ENCODE measurements around the gene PAX5. TPM values are rescaled to one million over a fixed set of nuclear protein-coding genes. Genes with fewer than 3 reads are reported as not detected.

The PAX5 gene
- total and polyA plus RNA-seq, 2 experiments from 2014 or later: not detected

DNA sequence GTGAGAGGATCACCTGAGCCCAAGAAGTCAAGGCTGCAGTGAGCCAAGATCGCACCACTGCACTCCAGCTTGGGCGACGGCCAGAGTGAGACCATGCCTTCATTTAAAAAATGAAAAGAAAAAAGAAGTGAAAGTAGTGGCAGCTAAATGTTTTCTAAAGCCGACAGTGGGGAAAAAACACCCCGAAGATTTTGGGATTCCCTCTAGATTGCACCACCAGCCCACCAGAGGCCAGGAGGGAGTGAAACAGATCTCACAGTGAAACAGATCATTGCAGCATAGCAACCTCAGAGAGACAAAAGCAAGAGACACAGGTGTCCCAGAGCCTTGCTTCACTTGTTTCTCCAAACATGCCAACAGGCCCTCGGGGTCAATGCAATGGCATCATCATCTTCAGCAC lies 156.8 kb downstream of the PAX5 start:
- H2AFZ ChIP-seq: no peak overlapping the region
- in situ Hi-C loops (cut with MboI): loop anchor here (10.0 kb wide), 1 partner anchor 458 kb away; no protein-coding TSS in a partner anchor
- H3K27ac ChIP-seq: no peak overlapping the region

GRCh38 chr9:36876056-36876455 lies 158.0 kb downstream of the PAX5 start:
- Histone ChIP-seq H2AFZ (no peak overlapping the region), H3K9me2 (ENCODE audit: insufficient read depth) (no peaks in the 10 kb centered on the region), H3K36me3 (ENCODE audit: low read depth) (no peaks in the 10 kb centered on the region), H3K9ac (no peak overlapping the region), H3K4me2 (ENCODE audit: unreplicated experiment) (no peak overlapping the region), H3K4me3 (no peak overlapping the region), H3K4me1 (ENCODE audit: insufficient read depth) (no peaks in the 10 kb centered on the region), H3K79me2 (ENCODE audit: insufficient read depth) (no peaks in the 10 kb centered on the region), H3F3A (ENCODE audit: insufficient read depth) (no peaks in the 10 kb centered on the region), H3K27ac (no peak overlapping the region), H3K9me3 (ENCODE audit: low read depth) (no peaks in the 10 kb centered on the region), H3K27me3 (replicated peaks; ENCODE audit: insufficient read depth) (peaks cover 31% of the 10 kb centered on the region), H4K20me1 (ENCODE audit: insufficient read depth) (no peaks in the 10 kb centered on the region)
- in situ Hi-C loops (cut with MboI): loop anchor here (10.0 kb wide), 1 partner anchor 459 kb away; no protein-coding TSS in a partner anchor
- no peak for DNase-seq
- 58 to 63% methylated on average over 4 of the region's 4 CpGs for WGBS, 2 experiments (ENCODE audit: low coverage in 1 of 2, low lambda C conversion rate in 2 of 2, missing lambda C conversion rate in 2 of 2)
- no peak for TF ChIP-seq EZH2 (IDR thresholded peaks at IDR 0.05; ENCODE audit: insufficient read depth, poor library complexity, severe bottlenecking)
- TF ChIP-seq EZH2phosphoT487 (IDR thresholded peaks at IDR 0.05; ENCODE audit: insufficient read depth, low read depth): no peak

More for the DNA sequence above, 156.8 kb downstream of the PAX5 start:
- H3K4me3 ChIP-seq: no peak overlapping the region
- H3F3A ChIP-seq (ENCODE audit: insufficient read depth): no peaks in the 10 kb centered on the region
- no peak for DNase-seq
- H3K79me2 ChIP-seq (ENCODE audit: insufficient read depth): no peaks in the 10 kb centered on the region
- no peaks in the 10 kb centered on the region for H4K20me1 ChIP-seq (ENCODE audit: insufficient read depth)
- no peaks in the 10 kb centered on the region for H3K4me1 ChIP-seq (ENCODE audit: insufficient read depth)
- no peaks in the 10 kb centered on the region for H3K36me3 ChIP-seq (ENCODE audit: low read depth)
- no peak overlapping the region for H3K4me2 ChIP-seq (ENCODE audit: unreplicated experiment)
- H3K9ac ChIP-seq: no peak overlapping the region
- H3K27me3 ChIP-seq (replicated peaks; ENCODE audit: insufficient read depth): peaks cover 25% of the 10 kb centered on the region
- H3K9me3 ChIP-seq (ENCODE audit: low read depth): no peaks in the 10 kb centered on the region
- no peak for TF ChIP-seq EZH2 (IDR thresholded peaks at IDR 0.05; ENCODE audit: insufficient read depth, poor library complexity, severe bottlenecking)
- TF ChIP-seq EZH2phosphoT487 (IDR thresholded peaks at IDR 0.05; ENCODE audit: insufficient read depth, low read depth): no peak
- no peaks in the 10 kb centered on the region for H3K9me2 ChIP-seq (ENCODE audit: insufficient read depth)
- WGBS, 2 experiments (ENCODE audit: low coverage in 1 of 2, low lambda C conversion rate in 2 of 2, missing lambda C conversion rate in 2 of 2): 62 to 65% methylated on average over 6 of the region's 6 CpGs

DNA sequence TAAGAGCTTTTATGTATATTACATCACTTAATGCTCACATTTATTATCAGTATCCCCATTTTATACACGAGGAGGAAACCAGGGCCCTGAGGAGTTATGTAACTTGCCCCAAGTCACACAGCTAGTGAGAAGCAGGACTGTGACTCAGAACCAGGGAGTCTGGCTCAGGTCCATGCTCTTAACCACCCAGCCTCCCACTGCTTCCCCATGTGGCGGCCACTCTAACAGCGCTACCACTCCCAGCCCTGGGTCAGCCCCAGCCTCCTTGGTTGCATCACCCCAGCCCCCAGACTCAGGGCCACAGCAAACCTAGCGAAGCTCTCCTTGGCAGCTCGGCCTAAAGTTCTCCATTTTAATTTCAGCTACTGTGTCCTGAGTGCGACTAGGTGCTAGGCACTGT lies 159.1 kb downstream of the PAX5 start:
- peaks cover 28% of the 10 kb centered on the region for H3K27me3 ChIP-seq (replicated peaks; ENCODE audit: insufficient read depth)
- in situ Hi-C loops (cut with MboI): loop anchor here (10.0 kb wide), 1 partner anchor 460 kb away; no protein-coding TSS in a partner anchor
- H3K9me3 ChIP-seq (ENCODE audit: low read depth): no peaks in the 10 kb centered on the region
- no peaks in the 10 kb centered on the region for H3K36me3 ChIP-seq (ENCODE audit: low read depth)
- no peak overlapping the region for H2AFZ ChIP-seq
- H4K20me1 ChIP-seq (ENCODE audit: insufficient read depth): no peaks in the 10 kb centered on the region
- TF ChIP-seq EZH2 (IDR thresholded peaks at IDR 0.05; ENCODE audit: insufficient read depth, poor library complexity, severe bottlenecking) (no peak), EZH2phosphoT487 (IDR thresholded peaks at IDR 0.05; ENCODE audit: insufficient read depth, low read depth) (no peak)
- no peak overlapping the region for H3K27ac ChIP-seq
- no peaks in the 10 kb centered on the region for H3K9me2 ChIP-seq (ENCODE audit: insufficient read depth)
- no peaks in the 10 kb centered on the region for H3K4me1 ChIP-seq (ENCODE audit: insufficient read depth)
- H3F3A ChIP-seq (ENCODE audit: insufficient read depth): no peaks in the 10 kb centered on the region
- H3K4me2 ChIP-seq (ENCODE audit: unreplicated experiment): no peak overlapping the region
- WGBS, 2 experiments (ENCODE audit: low coverage in 1 of 2, low lambda C conversion rate in 2 of 2, missing lambda C conversion rate in 2 of 2): 76 to 79% methylated on average over 6 of the region's 6 CpGs
- DNase-seq: peak; percentile 41
- no peak overlapping the region for H3K4me3 ChIP-seq
- no peaks in the 10 kb centered on the region for H3K79me2 ChIP-seq (ENCODE audit: insufficient read depth)
- no peak overlapping the region for H3K9ac ChIP-seq

DNA sequence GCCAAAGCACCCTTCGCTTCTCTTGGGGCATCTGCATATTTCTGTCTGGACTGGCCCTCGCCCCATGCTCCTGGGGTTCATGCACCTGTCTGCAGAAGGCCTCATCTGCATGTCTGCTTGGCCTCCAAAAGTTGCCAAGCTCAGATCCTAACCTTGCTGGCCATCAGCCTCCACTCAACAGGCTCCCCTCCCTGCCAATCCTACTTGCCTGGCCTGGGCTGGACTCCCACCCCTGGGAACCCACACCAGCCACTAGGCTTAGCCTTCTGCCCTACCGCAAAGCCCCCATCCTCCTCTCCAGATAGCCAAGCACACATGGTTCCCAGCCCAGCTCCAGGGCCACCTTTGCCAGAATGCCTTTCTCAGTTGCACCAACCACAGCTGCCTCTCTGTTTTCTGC lies 159.8 kb downstream of the PAX5 start:
- in situ Hi-C loops (cut with MboI): loop anchor here (10.0 kb wide), 1 partner anchor 461 kb away; no protein-coding TSS in a partner anchor
- no peak overlapping the region for H3K27ac ChIP-seq
- H3K9ac ChIP-seq: no peak overlapping the region
- no peaks in the 10 kb centered on the region for H3K36me3 ChIP-seq (ENCODE audit: low read depth)
- WGBS, 2 experiments (ENCODE audit: low coverage in 1 of 2, low lambda C conversion rate in 2 of 2, missing lambda C conversion rate in 2 of 2): 27 to 31% methylated on average over 3 of the region's 3 CpGs
- H3K4me1 ChIP-seq (ENCODE audit: insufficient read depth): no peaks in the 10 kb centered on the region
- peaks cover 26% of the 10 kb centered on the region for H3K27me3 ChIP-seq (replicated peaks; ENCODE audit: insufficient read depth)
- TF ChIP-seq EZH2 (IDR thresholded peaks at IDR 0.05; ENCODE audit: insufficient read depth, poor library complexity, severe bottlenecking) (no peak), EZH2phosphoT487 (IDR thresholded peaks at IDR 0.05; ENCODE audit: insufficient read depth, low read depth) (no peak)
- H2AFZ ChIP-seq: no peak overlapping the region
- no peak for DNase-seq
- no peaks in the 10 kb centered on the region for H3K79me2 ChIP-seq (ENCODE audit: insufficient read depth)
- no peak overlapping the region for H3K4me2 ChIP-seq (ENCODE audit: unreplicated experiment)
- H3K4me3 ChIP-seq: no peak overlapping the region
- H3F3A ChIP-seq (ENCODE audit: insufficient read depth): no peaks in the 10 kb centered on the region
- no peaks in the 10 kb centered on the region for H4K20me1 ChIP-seq (ENCODE audit: insufficient read depth)
- H3K9me3 ChIP-seq (ENCODE audit: low read depth): no peaks in the 10 kb centered on the region
- no peaks in the 10 kb centered on the region for H3K9me2 ChIP-seq (ENCODE audit: insufficient read depth)
